Stomach (tissue), 9 donors: ENCODE data around the gene PRPS1. TPM values are rescaled to one million over a fixed set of nuclear protein-coding genes. Genes with fewer than 3 reads are reported as not detected.
"Not testable (repeated sequence)": the region's sequence is repeated elsewhere in the genome, so short reads cannot be mapped to it uniquely, and the experiment has no call there.

Experiments used
- DNase-seq, 2 donors: peaks; one replicate each; pipeline versions ENCODE4 v3.0.0 to v3.0.0-alpha.2; 2013 to 2019
- H3K27ac ChIP-seq, 5 donors: fragments of 200-600 bp in 4 of 5; sonication (generic) in 4 of 5; one replicate each; pipeline ENCODE4 v1.5.1; 2013 to 2019; ENCODE audit warnings: mild to moderate bottlenecking in 1 of 5, moderate library complexity in 1 of 5
- H3K27me3 ChIP-seq, 3 donors: fragments of 200-600 bp; sonication (generic); one replicate each; pipeline ENCODE4 v1.5.1; 2017 to 2019; ENCODE audit warnings: mixed run types in 1 of 3
- H3K36me3 ChIP-seq, 4 donors: fragments of 200-600 bp; sonication (generic); 1 replicate in 3 of 4; 2 replicates in 1 of 4; pipeline ENCODE4 v1.5.1; 2016 to 2019
- H3K4me1 ChIP-seq, 4 donors: fragments of 200-600 bp; sonication (generic); one replicate each; pipeline ENCODE4 v1.5.1; 2016 to 2019
- H3K4me3 ChIP-seq, 4 donors: fragments of 200-600 bp; sonication (generic) in 3 of 4; one replicate each; pipeline ENCODE4 v1.5.1; 2016 to 2019; ENCODE audit warnings: mild to moderate bottlenecking in 1 of 4
- H3K9me3 ChIP-seq, 4 donors: fragments of 200-600 bp; sonication (generic); one replicate each; pipeline ENCODE4 v1.5.1; 2016 to 2019
- EP300 ChIP-seq: sonication (generic); formaldehyde crosslinking; IDR thresholded peaks from one replicate; pipeline ENCODE4 v1.6.1; 2017; ENCODE audit warnings: antibody characterized with exemption
- POLR2A ChIP-seq, 4 donors: fragments of 450-650 bp; IDR thresholded peaks; one replicate each; pipeline ENCODE4 v1.6.1; 2016; ENCODE audit warnings: antibody characterized with exemption in 4 of 4, control low read depth in 2 of 4, mild to moderate bottlenecking in 1 of 4, moderate library complexity in 1 of 4
- POLR2AphosphoS5 ChIP-seq, 3 donors: sonication (generic); formaldehyde crosslinking; IDR thresholded peaks; one replicate each; pipeline ENCODE4 v1.6.1; 2016; ENCODE audit warnings: antibody characterized with exemption in 3 of 3
- WGBS, 5 donors: extraction: QIAGEN DNeasy Blood & Tissue Kit in 3 of 5; methylation state at CpG; one replicate each; pipeline versions ENCODE4 v1.1.5 to v1.1.7; 2013 to 2018; 5-methylcytosine and 5-hydroxymethylcytosine counted together
- intact Hi-C: fragments of 100-400 bp; cut with DNase I; formaldehyde crosslinking; loops from one replicate; pipeline ENCODE4 v1.15.1; 2023; ENCODE audit warnings: low total_unique reads
- polyA plus RNA-seq, 3 donors: library from polyadenylated mRNA; stranded (reverse); fragments of 200-250 nt; gene quantifications; one replicate each; pipeline ENCODE4 v1.2.3, GENCODE V29; 2013
- total RNA-seq, 5 donors: library from RNA; depleted of rRNA; stranded (reverse); fragments of >200 nt; gene quantifications; one replicate each; pipeline versions ENCODE4 v1.1.0 to v1.2.3, GENCODE V29; 2014 to 2016
- TF ChIP-seq, protein P1 (sequence below), 7 experiments: fragments of 450-650 bp in 4 of 7; fragments of 200-600 bp in 3 of 7; sonication (generic) in 3 of 7; IDR thresholded peaks; one replicate each; pipeline ENCODE4 v1.5.1; 2016 to 2019; ENCODE audit warnings: antibody characterized with exemption in 7 of 7, control low read depth in 2 of 7, mild to moderate bottlenecking in 1 of 7
- donor health status: healthy with polysubstance abuse.
- donor health status: Bipolar disorder and iron deficiency.
- donor health status: healthy.

PRPS1 gene
- total and polyA plus RNA-seq, 8 donors, result 1.2 to 46.4 (median 19.3) TPM

DNA sequence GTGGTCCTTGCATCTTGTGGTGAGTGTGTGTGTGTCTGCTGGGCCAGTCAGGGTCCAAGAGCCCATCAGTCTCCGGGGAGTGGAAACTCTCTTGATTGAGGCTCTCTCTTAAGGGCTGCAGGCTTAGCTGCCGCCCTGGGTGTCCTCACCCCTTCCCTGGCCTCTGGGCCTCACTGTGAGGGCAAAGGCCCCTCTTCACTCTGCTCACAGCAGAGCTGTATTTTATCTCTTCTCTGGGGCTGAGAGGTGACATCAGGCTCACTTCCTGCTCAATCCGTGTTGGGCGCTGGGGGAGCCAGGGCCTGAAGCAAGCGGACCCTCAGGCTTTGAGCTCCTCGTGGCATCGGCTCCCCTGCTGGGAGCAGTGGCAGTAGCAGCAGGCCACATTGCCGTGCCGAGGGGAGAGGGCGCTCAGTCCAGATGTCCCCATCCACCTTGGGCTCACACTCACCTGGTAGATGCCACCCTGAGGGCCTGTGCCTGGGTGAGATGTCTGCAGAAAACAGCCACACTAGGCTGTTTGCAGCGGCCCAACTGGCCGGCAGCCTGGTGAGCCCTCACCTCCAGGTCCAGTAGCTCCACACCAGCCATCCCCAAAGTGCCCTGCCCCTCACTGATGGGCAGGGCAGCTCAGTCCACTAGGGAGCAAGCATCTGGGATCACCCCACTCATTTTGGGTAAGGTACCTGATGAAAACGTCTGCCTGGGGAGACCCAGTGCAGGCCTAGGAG, 24.7 kb upstream of the PRPS1 start:
- Histone ChIP-seq H3K36me3 (no peaks in the 10 kb centered on the region), H3K4me3 (no peak overlapping the region), H3K27ac (no peak overlapping the region), H3K27me3 (peaks cover 0 to 3% (median 0%) of the 10 kb centered on the region in 3 donors), H3K4me1 (no peaks in the 10 kb centered on the region), H3K9me3 (no peaks in the 10 kb centered on the region)
- DNase-seq, result no peak
- no peak for TF ChIP-seq POLR2A (IDR thresholded peaks at IDR 0.05)
- TF ChIP-seq POLR2AphosphoS5 (IDR thresholded peaks at IDR 0.05), result no peak
- TF ChIP-seq, protein P1, sequence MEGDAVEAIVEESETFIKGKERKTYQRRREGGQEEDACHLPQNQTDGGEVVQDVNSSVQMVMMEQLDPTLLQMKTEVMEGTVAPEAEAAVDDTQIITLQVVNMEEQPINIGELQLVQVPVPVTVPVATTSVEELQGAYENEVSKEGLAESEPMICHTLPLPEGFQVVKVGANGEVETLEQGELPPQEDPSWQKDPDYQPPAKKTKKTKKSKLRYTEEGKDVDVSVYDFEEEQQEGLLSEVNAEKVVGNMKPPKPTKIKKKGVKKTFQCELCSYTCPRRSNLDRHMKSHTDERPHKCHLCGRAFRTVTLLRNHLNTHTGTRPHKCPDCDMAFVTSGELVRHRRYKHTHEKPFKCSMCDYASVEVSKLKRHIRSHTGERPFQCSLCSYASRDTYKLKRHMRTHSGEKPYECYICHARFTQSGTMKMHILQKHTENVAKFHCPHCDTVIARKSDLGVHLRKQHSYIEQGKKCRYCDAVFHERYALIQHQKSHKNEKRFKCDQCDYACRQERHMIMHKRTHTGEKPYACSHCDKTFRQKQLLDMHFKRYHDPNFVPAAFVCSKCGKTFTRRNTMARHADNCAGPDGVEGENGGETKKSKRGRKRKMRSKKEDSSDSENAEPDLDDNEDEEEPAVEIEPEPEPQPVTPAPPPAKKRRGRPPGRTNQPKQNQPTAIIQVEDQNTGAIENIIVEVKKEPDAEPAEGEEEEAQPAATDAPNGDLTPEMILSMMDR (IDR thresholded peaks at IDR 0.05), result no peak
- TF ChIP-seq EP300, result no peak
- 66 to 78% (median 76%) methylated on average over 10 to 13 of the region's 13 CpGs; no CpG with 5 or more reads in 1 of the 5 donors for WGBS, 5 donors
- intact Hi-C loops, result no loop called here

DNA sequence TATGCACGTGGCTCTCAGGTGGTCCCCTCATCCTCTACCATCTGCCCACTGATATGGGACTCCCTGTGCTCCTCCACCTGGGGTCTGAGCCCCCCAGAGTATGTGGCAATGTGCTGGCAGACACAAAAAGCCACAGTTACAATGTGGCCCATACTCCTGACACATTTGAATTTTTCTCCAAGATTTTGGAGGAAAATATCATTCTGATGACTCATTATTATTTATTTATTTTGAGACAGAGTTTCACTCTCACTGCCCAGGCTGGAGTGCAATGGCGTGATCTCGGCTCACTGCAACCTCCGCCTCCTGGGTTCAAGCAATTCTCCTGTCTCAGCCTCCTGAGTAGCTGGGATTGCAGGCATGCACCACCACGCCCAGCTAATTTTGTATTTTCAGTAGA, 19.2 kb upstream of the PRPS1 start:
- DNase-seq, H3K27me3 ChIP-seq, H3K9me3 ChIP-seq, H3K36me3 ChIP-seq, H3K4me1 ChIP-seq, H3K4me3 ChIP-seq, H3K27ac ChIP-seq, intact Hi-C loops: not testable (repeated sequence)
- WGBS, 5 donors, result 72 to 88% (median 85%) methylated on average over 4 to 5 of the region's 5 CpGs

DNA sequence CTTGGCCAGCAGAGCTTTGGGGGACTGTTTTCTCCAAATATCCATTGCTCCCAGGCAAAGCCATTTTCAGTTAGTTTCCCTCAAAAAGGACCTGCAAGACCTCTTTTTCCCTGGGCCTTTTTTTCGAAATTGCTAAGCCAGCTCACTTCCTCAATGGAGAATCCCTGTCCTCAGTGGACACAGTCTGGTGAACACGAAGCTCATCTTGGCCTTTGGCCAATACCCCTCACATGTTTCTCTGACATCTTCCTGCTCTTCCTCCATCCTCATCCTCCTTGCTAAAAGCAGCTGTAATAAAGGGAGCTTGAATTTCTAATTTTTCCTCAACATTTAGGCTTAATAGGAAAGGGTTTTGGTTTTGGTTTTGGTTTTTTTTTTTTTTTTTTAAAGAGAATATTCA, 17.6 kb upstream of the PRPS1 start:
- intact Hi-C loops, result no loop called here
- 16 to 50% (median 44%) methylated on average over 2 of the region's 2 CpGs for WGBS, 5 donors
- no peaks in the 10 kb centered on the region for H3K36me3 ChIP-seq

DNA sequence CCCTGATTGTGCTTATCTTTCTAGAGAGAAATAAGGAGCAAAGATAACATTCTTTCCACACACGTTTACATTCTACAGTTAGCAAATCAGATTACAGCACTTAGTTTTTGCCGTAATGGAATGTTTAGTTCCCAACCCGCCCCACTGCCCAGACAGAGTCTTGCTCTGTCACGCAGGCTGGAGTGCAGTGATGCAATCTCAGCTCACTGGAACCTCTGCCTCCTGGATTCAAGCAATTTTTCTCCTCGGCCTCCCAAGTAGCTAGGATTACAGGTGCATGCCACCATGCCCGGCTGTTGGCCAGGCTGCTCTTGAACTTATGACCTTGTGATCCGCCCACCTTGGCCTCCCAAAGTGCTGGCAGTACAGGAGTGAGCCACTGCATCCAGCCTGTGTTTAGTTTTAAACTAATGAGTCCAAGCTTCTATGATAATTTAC, 8.4 kb upstream of the PRPS1 start:
- Histone ChIP-seq H3K4me1 (no peaks in the 10 kb centered on the region), H3K27me3 (no peaks in the 10 kb centered on the region), H3K9me3 (peaks cover 0 to 8% (median 3%) of the 10 kb centered on the region in 4 donors), H3K27ac (no peak overlapping the region), H3K4me3 (no peak overlapping the region), H3K36me3 (no peaks in the 10 kb centered on the region)
- WGBS, 5 donors, result 30 to 51% (median 37%) methylated on average over 7 of the region's 7 CpGs
- no peak for TF ChIP-seq POLR2A (IDR thresholded peaks at IDR 0.05)
- no peak for TF ChIP-seq EP300
- no peak for TF ChIP-seq POLR2AphosphoS5 (IDR thresholded peaks at IDR 0.05)
- TF ChIP-seq, protein P1 (IDR thresholded peaks at IDR 0.05), result no peak
- intact Hi-C loops, result no loop called here
- no peak for DNase-seq

More for the DNA sequence above, 17.6 kb upstream of the PRPS1 start:
- no peak for TF ChIP-seq EP300
- no peak for TF ChIP-seq POLR2AphosphoS5 (IDR thresholded peaks at IDR 0.05)
- TF ChIP-seq, protein P1 (IDR thresholded peaks at IDR 0.05), result no peak
- no peak for TF ChIP-seq POLR2A (IDR thresholded peaks at IDR 0.05)
- DNase-seq, result no peak
- H3K4me3 ChIP-seq, result no peak overlapping the region
- no peak overlapping the region for H3K27ac ChIP-seq
- no peaks in the 10 kb centered on the region for H3K4me1 ChIP-seq
- peaks cover 0 to 3% (median 0%) of the 10 kb centered on the region in 3 donors for H3K27me3 ChIP-seq
- no peaks in the 10 kb centered on the region for H3K9me3 ChIP-seq

DNA sequence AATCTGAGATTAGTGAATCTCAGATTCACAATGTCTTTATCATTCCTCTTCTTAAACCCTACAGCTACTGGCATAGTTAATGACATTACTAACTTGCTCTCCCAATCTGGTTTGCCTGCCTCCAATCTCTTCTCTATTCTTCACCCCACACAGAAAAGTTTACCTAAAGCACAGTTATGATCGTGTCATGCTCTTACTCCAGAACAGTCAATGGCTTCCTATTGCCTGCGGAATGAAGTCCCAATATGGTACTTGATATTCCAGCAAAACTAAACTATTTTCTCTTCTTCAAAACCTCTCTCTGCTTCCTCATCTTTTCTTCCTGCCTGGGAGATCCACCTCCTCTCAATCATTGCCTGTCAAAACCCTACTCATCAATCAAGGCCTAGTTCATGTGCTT, 3.4 kb upstream of the PRPS1 start:
- no peaks in the 10 kb centered on the region for H3K27me3 ChIP-seq
- no peak overlapping the region for H3K27ac ChIP-seq
- intact Hi-C loops, result no loop called here
- 89 to 100% (median 94%) methylated on average over 2 of the region's 2 CpGs for WGBS, 5 donors
- TF ChIP-seq, protein P1 (IDR thresholded peaks at IDR 0.05), result no peak
- TF ChIP-seq POLR2AphosphoS5 (IDR thresholded peaks at IDR 0.05) (no peak), POLR2A (IDR thresholded peaks at IDR 0.05) (no peak), EP300 (no peak)
- peaks cover 0 to 8% (median 3%) of the 10 kb centered on the region in 4 donors for H3K9me3 ChIP-seq
- no peaks in the 10 kb centered on the region for H3K36me3 ChIP-seq
- no peak overlapping the region for H3K4me3 ChIP-seq
- no peak for DNase-seq
- H3K4me1 ChIP-seq, result peaks cover 0 to 21% (median 6%) of the 10 kb centered on the region in 4 donors
